GM12878 (cell line): Measurements from ENCODE around the gene DHPS. TPM values are rescaled to one million over a fixed set of nuclear protein-coding genes. Genes with fewer than 3 reads are reported as not detected.
A peak's percentile ranks its signal among the peaks of the same experiment; 100 is the strongest.

Source experiments
- ATAC-seq: fragments of 200-7000 bp; cut with Tn5 transposase; 3 replicates; pipeline ENCODE4 v1.9.1; 2020; ENCODE audit warnings: mild to moderate bottlenecking, moderate library complexity
- BruUV-seq: library from RNA; stranded (reverse); fragments of 400-500 nt; replicated peaks from 2 replicates; lab custom pipeline; 2021; lab: Mats Ljungman, UMichigan
- CTCF ChIA-PET: fragments of 300-600 bp; sonication (Branson Sonifier 250); formaldehyde crosslinking; extraction: SDS; loops from one replicate; lab custom pipeline; 2021; ENCODE audit warnings: inconsistent platforms; lab: Yijun Ruan, JAX
- POLR2A ChIA-PET: fragments of 350-600 bp; formaldehyde crosslinking; extraction: SDS; loops from one replicate; lab custom pipeline; 2021; ENCODE audit warnings: inconsistent platforms; lab: Charles Lee
- RAD21 ChIA-PET: fragments of 300-600 bp; sonication (Branson Sonifier 250); formaldehyde crosslinking; loops from one replicate; lab custom pipeline; 2023; ENCODE audit warnings: antibody characterized with exemption; ENCODE audit not compliant: unreplicated experiment; lab: Charles Lee
- SMC1A ChIA-PET: fragments of 300-600 bp; sonication (Branson Sonifier 250); formaldehyde crosslinking; loops from one replicate; lab custom pipeline; 2023; ENCODE audit not compliant: unreplicated experiment, uncharacterized antibody; lab: Charles Lee
- DNase-seq: peaks from one replicate; pipeline ENCODE4 v3.0.0-alpha.2; 2011; ENCODE audit warnings: low read depth, low spot score
- FAIRE-seq: peaks from 3 replicates; lab custom pipeline; 2011; peaks lifted over from hg19 to GRCh38; lab: Jason Lieb, UNC
- H2AFZ ChIP-seq: 2 replicates; pipeline ENCODE4 v1.6.0; 2011; ENCODE audit warnings: low read depth, low read length, control low read depth; ENCODE audit not compliant: control insufficient read depth
- H3K27ac ChIP-seq: 2 replicates; pipeline ENCODE4 v1.5.1; 2011; ENCODE audit warnings: control low read depth; ENCODE audit not compliant: control insufficient read depth, insufficient read depth
- H3K27me3 ChIP-seq, 2 experiments: replicated peaks in 1 of 2; 2 replicates each; pipeline versions ENCODE4 v1.6.0 to v1.6.1; 2011; ENCODE audit warnings: low read length in 1 of 2; ENCODE audit not compliant: control insufficient read depth in 2 of 2, insufficient read depth in 2 of 2
- H3K36me3 ChIP-seq, 2 experiments: 2 replicates each; pipeline ENCODE4 v1.5.1; 2011; ENCODE audit warnings: low read length in 1 of 2; ENCODE audit not compliant: control insufficient read depth in 2 of 2, insufficient read depth in 2 of 2
- H3K4me1 ChIP-seq: 2 replicates; pipeline ENCODE4 v1.6.1; 2011; ENCODE audit warnings: mild to moderate bottlenecking, low read length, moderate library complexity, mixed read lengths; ENCODE audit not compliant: control insufficient read depth, insufficient read depth
- H3K4me2 ChIP-seq: 2 replicates; pipeline ENCODE4 v1.6.0; 2011; ENCODE audit warnings: control low read depth; ENCODE audit not compliant: control insufficient read depth, insufficient read depth
- H3K4me3 ChIP-seq: fragments of 200-600 bp; sonication (generic); 2 replicates; pipeline ENCODE4 v1.5.1; 2016
- H3K79me2 ChIP-seq: 2 replicates; pipeline ENCODE4 v1.6.0; 2011; ENCODE audit warnings: low read length; ENCODE audit not compliant: control insufficient read depth, insufficient read depth
- H3K9ac ChIP-seq: 2 replicates; pipeline ENCODE4 v1.8.0; 2011; ENCODE audit warnings: low read length, control low read depth, mixed read lengths; ENCODE audit not compliant: control insufficient read depth, insufficient read depth
- H3K9me3 ChIP-seq: replicated peaks from 3 replicates; pipeline ENCODE4 v1.5.1; 2011; ENCODE audit warnings: mild to moderate bottlenecking, low read length; ENCODE audit not compliant: control insufficient read depth, insufficient read depth
- H4K20me1 ChIP-seq: 2 replicates; pipeline ENCODE4 v1.6.0; 2011; ENCODE audit not compliant: control insufficient read depth, insufficient read depth
- ASH2L ChIP-seq: fragments of 300-600, 200-600 bp; sonication (generic); IDR thresholded peaks from 2 replicates; pipeline ENCODE4 v1.6.1; 2017; ENCODE audit warnings: low read depth, mild to moderate bottlenecking, borderline replicate concordance
- ATF7 ChIP-seq: fragments of 450-650 bp; IDR thresholded peaks from 2 replicates; pipeline ENCODE4 v1.6.1; 2016; ENCODE audit warnings: low read depth, mild to moderate bottlenecking
- BHLHE40 ChIP-seq, 2 experiments: fragments of 450-650 bp in 1 of 2; IDR thresholded peaks; 2 replicates each; pipeline ENCODE4 v1.6.1; 2011 to 2017; ENCODE audit warnings: low read depth in 2 of 2, borderline replicate concordance in 1 of 2, improper control_type of control experiment in 1 of 2, low read length in 1 of 2, mild to moderate bottlenecking in 1 of 2
- CREB1 ChIP-seq: IDR thresholded peaks from 2 replicates; pipeline ENCODE4 v1.6.1; 2012; ENCODE audit warnings: low read depth, mild to moderate bottlenecking, inconsistent platforms
- FOS ChIP-seq: IDR thresholded peaks from 3 replicates; pipeline ENCODE4 v1.6.1; 2011; ENCODE audit warnings: borderline replicate concordance; ENCODE audit not compliant: insufficient read length; ENCODE audit errors: extremely low read depth
- GATAD2B ChIP-seq: fragments of 450-650 bp; conservative IDR thresholded peaks from 2 replicates; pipeline ENCODE4 v1.6.1; 2017; ENCODE audit warnings: low read depth, mild to moderate bottlenecking, moderate library complexity
- IKZF2 ChIP-seq, 2 experiments: fragments of 450-650 bp; IDR thresholded peaks; 2 replicates each; pipeline ENCODE4 v1.6.1; 2017; ENCODE audit warnings: mild to moderate bottlenecking in 2 of 2, moderate library complexity in 2 of 2
- MLLT1 ChIP-seq: fragments of 450-650 bp; IDR thresholded peaks from 2 replicates; pipeline ENCODE4 v1.6.1; 2016; ENCODE audit warnings: mild to moderate bottlenecking
- MXI1 ChIP-seq: fragments of 150-350 bp; IDR thresholded peaks from 2 replicates; pipeline ENCODE4 v1.6.1; 2011; ENCODE audit warnings: low read depth, mild to moderate bottlenecking, inconsistent platforms, low read length, improper control_type of control experiment
- NBN ChIP-seq: fragments of 450-650 bp; IDR thresholded peaks from 2 replicates; pipeline ENCODE4 v1.6.1; 2016
- NFYA ChIP-seq: IDR thresholded peaks from 2 replicates; pipeline ENCODE4 v1.6.1; 2011; ENCODE audit warnings: low read depth, mild to moderate bottlenecking, low read length, improper control_type of control experiment, borderline replicate concordance
- NR2F1 ChIP-seq: fragments of 450-650 bp; conservative IDR thresholded peaks from 2 replicates; pipeline ENCODE4 v1.6.1; 2017; ENCODE audit warnings: mild to moderate bottlenecking
- PAX5 ChIP-seq: IDR thresholded peaks from 2 replicates; pipeline ENCODE4 v1.6.1; 2011; ENCODE audit warnings: low read depth, low read length, borderline replicate concordance
- POLR2A ChIP-seq: IDR thresholded peaks from 2 replicates; pipeline ENCODE4 v1.6.1; 2011; ENCODE audit warnings: low read depth, mild to moderate bottlenecking, low read length
- RAD21 ChIP-seq: IDR thresholded peaks from 2 replicates; pipeline ENCODE4 v1.6.1; 2011; ENCODE audit warnings: mild to moderate bottlenecking, low read depth, low read length, moderate library complexity; ENCODE audit not compliant: insufficient read depth
- SKIL ChIP-seq: fragments of 450-650 bp; IDR thresholded peaks from 2 replicates; pipeline ENCODE4 v1.6.1; 2017; ENCODE audit warnings: mild to moderate bottlenecking, low read depth, inconsistent platforms; ENCODE audit not compliant: poor library complexity, severe bottlenecking
- SMARCA5 ChIP-seq: fragments of 450-650 bp; IDR thresholded peaks from 2 replicates; pipeline ENCODE4 v1.6.1; 2017; ENCODE audit warnings: mild to moderate bottlenecking
- SMC3 ChIP-seq: IDR thresholded peaks from 2 replicates; pipeline ENCODE4 v1.6.1; 2011; ENCODE audit warnings: low read length, improper control_type of control experiment, borderline replicate concordance
- SP1 ChIP-seq: IDR thresholded peaks from one replicate; pipeline ENCODE4 v1.6.1; 2011; ENCODE audit warnings: low read depth, low read length
- SPI1 ChIP-seq: IDR thresholded peaks from 2 replicates; pipeline ENCODE4 v1.6.1; 2011; ENCODE audit warnings: low read depth, mild to moderate bottlenecking, low read length, moderate library complexity, borderline replicate concordance; ENCODE audit not compliant: insufficient read depth
- YY1 ChIP-seq: IDR thresholded peaks from 2 replicates; pipeline ENCODE4 v1.6.1; 2011; ENCODE audit warnings: low read depth, mild to moderate bottlenecking, low read length
- WGBS: methylation state at CpG from one replicate; pipeline ENCODE4 v1.1.6; 2016; ENCODE audit warnings: low lambda C conversion rate; ENCODE audit not compliant: insufficient replicate concordance, insufficient coverage; ENCODE audit errors: missing lambda C conversion rate; 5-methylcytosine and 5-hydroxymethylcytosine counted together
- in situ Hi-C: fragments of 300-500 bp; cut with MboI; formaldehyde crosslinking; loops from 9 replicates; pipeline ENCODE4 v1.14.3; 2018; ENCODE audit warnings: mixed read lengths
- intact Hi-C: fragments of 100-400 bp; cut with micrococcal nuclease; formaldehyde crosslinking; loops from one replicate; pipeline ENCODE4 v1.14.2; 2022; ENCODE audit not compliant: unreplicated experiment
- polyA plus RNA-seq, 11 experiments: library from polyadenylated mRNA; depleted of rRNA in 4 of 11; unstranded in 6 of 11; stranded (reverse) in 5 of 11; fragments of >200 nt; fragmentation: Nextera tagmentation in 4 of 11; fragmentation: Illumina TruSeq in 1 of 11; extraction: Ambion mirVana in 4 of 11; extraction: Trizol in 1 of 11; gene quantifications; 1 replicate in 1 of 11; 2 replicates in 10 of 11; pipeline versions ENCODE4 v1.2.1 to v1.2.3, GENCODE V29; 2011 to 2016; ENCODE audit warnings: inconsistent platforms in 2 of 11, missing spikeins in 2 of 11, low read depth in 1 of 11
- total RNA-seq, 4 experiments: library from RNA; depleted of rRNA in 3 of 4; stranded (reverse); fragments of >200 nt in 3 of 4; fragmentation: Illumina TruSeq in 1 of 4; extraction: Trizol in 1 of 4; gene quantifications; 2 replicates each; pipeline versions ENCODE4 v1.2.1 to v1.2.3, GENCODE V29; 2013 to 2021

The DHPS gene
- total and polyA plus RNA-seq, 10 of the 15 experiments (the other 5 are each of a cell fraction or from before 2014, with no cell fraction given), result 36.4 to 104 (median 83.4) TPM

DNA sequence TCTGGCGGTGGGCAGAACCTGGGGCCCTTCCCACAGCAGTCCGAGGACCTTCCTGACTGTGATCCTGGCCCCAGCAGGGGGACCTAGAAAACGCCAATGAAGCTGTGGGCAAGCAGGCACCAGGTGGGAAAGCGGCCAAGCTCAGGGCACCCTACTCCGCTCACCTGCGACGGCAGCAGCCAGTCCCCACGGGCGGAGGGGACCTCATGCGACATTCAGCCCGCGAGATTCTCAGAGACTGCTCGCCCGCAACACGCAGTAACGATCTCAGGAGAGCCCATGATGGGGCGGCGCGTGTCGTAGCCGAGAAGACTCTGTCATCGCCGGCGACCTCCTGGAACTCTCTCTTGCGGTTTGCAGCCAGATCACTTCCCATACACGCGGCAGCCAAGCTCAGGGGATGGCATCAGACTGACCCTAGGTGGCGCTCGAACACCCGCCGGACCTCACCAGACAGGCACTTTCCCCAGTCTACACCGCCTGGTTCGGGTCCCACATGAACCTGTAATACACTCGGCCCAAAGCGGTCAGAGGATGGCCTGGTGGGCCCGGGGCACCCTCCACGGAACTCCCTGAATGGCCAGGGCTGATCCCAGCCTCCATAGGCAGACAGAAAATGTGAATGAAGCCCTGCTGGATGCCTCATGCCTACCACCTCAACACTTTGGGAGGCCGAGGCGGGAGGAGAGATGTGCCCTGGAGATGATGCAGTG is 41.6 kb downstream of the DHPS start:
- intact Hi-C loops, result loop anchor here (1.0 kb wide), 1 partner anchor 76 kb away; no protein-coding TSS in a partner anchor
- peak overlapping the region; percentile 36 for H3K4me2 ChIP-seq
- CTCF ChIA-PET, result interaction anchor here (0.5 to 2.3 kb wide), 28 partner anchors 9 to 1067 kb away, joined by 3 to 15 read pairs (median 4); partner anchors contain the start of genes MAN2B1, WDR83, ZNF490 and ZNF564
- H3K4me3 ChIP-seq, result no peak overlapping the region
- no peaks in the 10 kb centered on the region for H3K79me2 ChIP-seq
- H2AFZ ChIP-seq, result peak overlapping the region; percentile 70
- H3K9ac ChIP-seq, result no peak overlapping the region
- in situ Hi-C loops, result no loop called here
- ATAC-seq, result peak; percentile 98
- no peak overlapping the region for H3K27ac ChIP-seq
- 14% methylated on average over 39 of the region's 39 CpGs for WGBS
- H3K27me3 ChIP-seq, result no peaks in the 10 kb centered on the region
- DNase-seq, result peak; percentile 53
- 0 out of 2 replicates have a peak, but pooled peaks cover 5% of the 10 kb centered on the region for H3K4me1 ChIP-seq
- POLR2A ChIA-PET, result interaction anchor here (0.6 kb wide), 1 partner anchor 137 kb away, joined by 4 read pairs; no protein-coding TSS in a partner anchor
- H4K20me1 ChIP-seq, result no peaks in the 10 kb centered on the region
- BruUV-seq, result no TSS peak
- H3K9me3 ChIP-seq, result no peaks in the 10 kb centered on the region
- no peaks in the 10 kb centered on the region for H3K36me3 ChIP-seq
- FAIRE-seq, result peak; percentile 64
- RAD21 ChIA-PET, result interaction anchor here (1.0 to 1.9 kb wide), 2 partner anchors 26 to 36 kb away, joined by 3 to 4 read pairs; no protein-coding TSS in a partner anchor
- SMC1A ChIA-PET, result interaction anchor here (0.6 to 1.0 kb wide), 3 partner anchors 17 to 31 kb away, joined by 3 to 4 read pairs (median 3); a partner anchor contains a TSS
- TF ChIP-seq SKIL (peak; percentile 27), NFYA (no peak), CREB1 (peak; percentile 65), FOS (no peak), SMC3 (peak; percentile 53), MLLT1 (peak; percentile 72; the same call in 1 of the 2 replicates), MXI1 (peak; percentile 41; the same call in 1 of the 2 replicates), SPI1 (peak; percentile 60; the same call in 1 of the 2 replicates), ATF7 (no peak; the same call in 1 of the 2 replicates), YY1 (peak; percentile 55; the same call in 1 of the 2 replicates), NR2F1 (0 out of 2 replicates have a peak, but pooled peaks have one; percentile 17), POLR2A (peak; percentile 54), IKZF2 (IDR thresholded peaks at IDR 0.05) (0 out of 4 replicates have a peak, but pooled peaks of 1 of the 2 experiments have one; percentile 23), BHLHE40 (IDR thresholded peaks at IDR 0.05; ENCODE audit: borderline replicate concordance in 1 of 2, low read depth in 2 of 2, low read length in 1 of 2) (peak; percentile 31 to 56; a peak in 3 of 4 replicates), NBN (0 out of 2 replicates have a peak, but pooled peaks have one; percentile 63), SP1 (peak; percentile 21), RAD21 (peak; percentile 51; the same call in 1 of the 2 replicates), ASH2L (no peak), PAX5 (0 out of 2 replicates have a peak, but pooled peaks have one; percentile 55), GATAD2B (peak; percentile 73; the same call in 1 of the 2 replicates), SMARCA5 (0 out of 2 replicates have a peak, but pooled peaks have one; percentile 74)
